ENCODE data around the gene RFX1. TPM values are rescaled to one million over a fixed set of nuclear protein-coding genes. Genes with fewer than 3 reads are reported as not detected.

RFX1 gene
- total RNA-seq, 2 donors from 2014 or later, result 17.1 to 24.3 TPM

GRCh38 chr19:13985771-13986347 is 20.3 kb downstream of the RFX1 start:
- no peak for DNase-seq
- no peak overlapping the region for H3K9ac ChIP-seq (ENCODE audit: extremely low read depth, low read length, poor library complexity, severe bottlenecking)
- Mint-ChIP-seq H3K27me3 (ENCODE audit: insufficient read depth) (no peaks in the 10 kb centered on the region), H3K27ac (peak overlapping the region; percentile 64), H3K4me3 (no peak overlapping the region), H3K9me3 (no peaks in the 10 kb centered on the region), H3K4me1 (peaks cover 22% of the 10 kb centered on the region), H3K36me3 (ENCODE audit: low read depth) (peaks cover 28% of the 10 kb centered on the region)
- H3K27ac ChIP-seq (ENCODE audit: low read depth, low read length), result no peak overlapping the region
- H3K4me1 ChIP-seq (ENCODE audit: control insufficient read depth, insufficient read depth, low read length), result no peaks in the 10 kb centered on the region
- WGBS, 2 experiments (ENCODE audit: insufficient coverage in 1 of 2, insufficient read length in 1 of 2), result 78 to 80% methylated on average over 9 to 10 of the region's 10 CpGs
- H3K36me3 ChIP-seq (ENCODE audit: control insufficient read depth, insufficient read depth, low read length), result peaks cover 3% of the 10 kb centered on the region
- TF ChIP-seq CTCF (conservative IDR thresholded peaks at IDR 0.05), result no peak
- no peaks in the 10 kb centered on the region for H3K9me3 ChIP-seq (ENCODE audit: control insufficient read depth, low read length)
- no peaks in the 10 kb centered on the region for H3K27me3 ChIP-seq (ENCODE audit: control insufficient read depth, insufficient read depth, low read length, poor library complexity, severe bottlenecking)
- H3K4me3 ChIP-seq (ENCODE audit: low read length), result no peak overlapping the region

- TF ChIP-seq CTCF (conservative IDR thresholded peaks at IDR 0.05), result no peak
- H3K36me3 Mint-ChIP-seq (ENCODE audit: low read depth), result peaks cover 26% of the 10 kb centered on the region
- peaks cover 22% of the 10 kb centered on the region for H3K4me1 Mint-ChIP-seq
- H3K27me3 ChIP-seq (ENCODE audit: control insufficient read depth, insufficient read depth, low read length, poor library complexity, severe bottlenecking), result no peaks in the 10 kb centered on the region
- H3K4me1 ChIP-seq (ENCODE audit: control insufficient read depth, insufficient read depth, low read length), result no peaks in the 10 kb centered on the region
- no peak overlapping the region for H3K4me3 ChIP-seq (ENCODE audit: low read length)
- DNase-seq, result no peak
- no peaks in the 10 kb centered on the region for H3K27me3 Mint-ChIP-seq (ENCODE audit: insufficient read depth)
- H3K27ac ChIP-seq (ENCODE audit: low read depth, low read length), result no peak overlapping the region
- H3K9ac ChIP-seq (ENCODE audit: extremely low read depth, low read length, poor library complexity, severe bottlenecking), result no peak overlapping the region
- no peaks in the 10 kb centered on the region for H3K9me3 Mint-ChIP-seq
- 96 to 97% methylated on average over 16 to 25 of the region's 25 CpGs for WGBS, 2 experiments (ENCODE audit: insufficient coverage in 1 of 2, insufficient read length in 1 of 2)
- H3K9me3 ChIP-seq (ENCODE audit: control insufficient read depth, low read length), result no peaks in the 10 kb centered on the region
- no peak overlapping the region for H3K4me3 Mint-ChIP-seq
- H3K36me3 ChIP-seq (ENCODE audit: control insufficient read depth, insufficient read depth, low read length), result peaks cover 3% of the 10 kb centered on the region
- H3K27ac Mint-ChIP-seq, result peak overlapping the region; percentile 64
These were observed 21.0 kb downstream of the RFX1 start for GRCh38 chr19:13984875-13985741.

- TF ChIP-seq CTCF (conservative IDR thresholded peaks at IDR 0.05), result no peak
- H3K36me3 Mint-ChIP-seq (ENCODE audit: low read depth), result peaks cover 17% of the 10 kb centered on the region
- H3K27me3 Mint-ChIP-seq (ENCODE audit: insufficient read depth), result no peaks in the 10 kb centered on the region
- no peak overlapping the region for H3K4me3 Mint-ChIP-seq
- peaks cover 13% of the 10 kb centered on the region for H3K4me1 Mint-ChIP-seq
- no peak for DNase-seq
- no peaks in the 10 kb centered on the region for H3K9me3 Mint-ChIP-seq
- H3K27ac ChIP-seq (ENCODE audit: low read depth, low read length), result no peak overlapping the region
- H3K4me1 ChIP-seq (ENCODE audit: control insufficient read depth, insufficient read depth, low read length), result no peaks in the 10 kb centered on the region
- no peak overlapping the region for H3K27ac Mint-ChIP-seq
- H3K9me3 ChIP-seq (ENCODE audit: control insufficient read depth, low read length), result no peaks in the 10 kb centered on the region
- 80 to 92% methylated on average over 2 to 11 of the region's 15 CpGs for WGBS, 2 experiments (ENCODE audit: insufficient coverage in 1 of 2, insufficient read length in 1 of 2)
- H3K9ac ChIP-seq (ENCODE audit: extremely low read depth, low read length, poor library complexity, severe bottlenecking), result no peak overlapping the region
- H3K27me3 ChIP-seq (ENCODE audit: control insufficient read depth, insufficient read depth, low read length, poor library complexity, severe bottlenecking), result no peaks in the 10 kb centered on the region
- H3K36me3 ChIP-seq (ENCODE audit: control insufficient read depth, insufficient read depth, low read length), result peaks cover 3% of the 10 kb centered on the region
- no peak overlapping the region for H3K4me3 ChIP-seq (ENCODE audit: low read length)
These were observed 21.9 kb downstream of the RFX1 start for GRCh38 chr19:13984186-13984585.

Measured in endodermal cell (in vitro differentiated cells).